ENCODE data around the gene CTXND2.
A peak's percentile ranks its signal among the peaks of the same experiment; 100 is the strongest.
"Not testable (repeated sequence)": the region's sequence is repeated elsewhere in the genome, so short reads cannot be mapped to it uniquely, and the experiment has no call there.

The CTXND2 gene

GRCh38 chr1:150887018-150887417 lies at the start of gene CTXND2:
Gene CTXND2, plus strand, starts transcription at chr1:150887136. Its CDS starts 25,179 bp downstream, at chr1:150912315.
- TF ChIP-seq, protein P1, sequence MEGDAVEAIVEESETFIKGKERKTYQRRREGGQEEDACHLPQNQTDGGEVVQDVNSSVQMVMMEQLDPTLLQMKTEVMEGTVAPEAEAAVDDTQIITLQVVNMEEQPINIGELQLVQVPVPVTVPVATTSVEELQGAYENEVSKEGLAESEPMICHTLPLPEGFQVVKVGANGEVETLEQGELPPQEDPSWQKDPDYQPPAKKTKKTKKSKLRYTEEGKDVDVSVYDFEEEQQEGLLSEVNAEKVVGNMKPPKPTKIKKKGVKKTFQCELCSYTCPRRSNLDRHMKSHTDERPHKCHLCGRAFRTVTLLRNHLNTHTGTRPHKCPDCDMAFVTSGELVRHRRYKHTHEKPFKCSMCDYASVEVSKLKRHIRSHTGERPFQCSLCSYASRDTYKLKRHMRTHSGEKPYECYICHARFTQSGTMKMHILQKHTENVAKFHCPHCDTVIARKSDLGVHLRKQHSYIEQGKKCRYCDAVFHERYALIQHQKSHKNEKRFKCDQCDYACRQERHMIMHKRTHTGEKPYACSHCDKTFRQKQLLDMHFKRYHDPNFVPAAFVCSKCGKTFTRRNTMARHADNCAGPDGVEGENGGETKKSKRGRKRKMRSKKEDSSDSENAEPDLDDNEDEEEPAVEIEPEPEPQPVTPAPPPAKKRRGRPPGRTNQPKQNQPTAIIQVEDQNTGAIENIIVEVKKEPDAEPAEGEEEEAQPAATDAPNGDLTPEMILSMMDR (IDR thresholded peaks at IDR 0.05; ENCODE audit: unreplicated experiment in 3 of 3): no peak
- Mint-ChIP-seq H3K27me3 (ENCODE audit: low read depth) (peaks cover 3% of the 10 kb centered on the region), H3K4me1 (peaks cover 6% of the 10 kb centered on the region), H3K27ac (peak within 1 kb of the TSS; percentile 5 to 47 (median 36)), H3K4me3 (no peak within 1 kb of the TSS), H3K36me3 (ENCODE audit: low read depth) (no peaks in the 10 kb centered on the region), H3K9me3 (no peaks in the 10 kb centered on the region)

- not testable (repeated sequence) for H3K27ac Mint-ChIP-seq; H3K4me3 Mint-ChIP-seq; H3K27me3 Mint-ChIP-seq (ENCODE audit: low read depth); H3K9me3 Mint-ChIP-seq
- H3K36me3 Mint-ChIP-seq (ENCODE audit: low read depth): peaks cover 57% of the 10 kb centered on the region
- H3K4me1 Mint-ChIP-seq: peaks cover 10% of the 10 kb centered on the region
Measured at GRCh38 chr1:150840850-150841249, 46.1 kb upstream of the CTXND2 start.

DNA sequence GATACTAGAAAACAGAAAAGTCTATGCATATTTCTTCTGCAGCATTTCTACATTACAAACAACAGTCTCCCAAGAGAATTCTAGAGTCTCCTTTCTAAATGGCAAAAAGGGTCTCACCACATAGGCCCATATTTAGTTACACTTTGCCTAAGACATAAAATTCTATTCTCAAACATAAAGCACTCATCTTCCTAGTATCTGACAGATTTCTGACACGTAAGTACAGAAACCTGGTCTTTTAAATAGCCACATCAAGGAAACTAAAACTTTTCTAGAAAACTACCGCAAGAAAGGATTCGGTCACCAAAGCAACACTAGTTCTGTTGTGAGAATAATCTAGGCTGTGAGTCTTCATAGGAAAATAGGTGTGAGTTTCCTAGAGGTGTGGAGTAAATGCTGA lies 45.3 kb upstream of the CTXND2 start:
- peaks cover 6% of the 10 kb centered on the region for H3K4me1 Mint-ChIP-seq
- H3K27me3 Mint-ChIP-seq (ENCODE audit: low read depth): no peaks in the 10 kb centered on the region
- no peak overlapping the region for H3K4me3 Mint-ChIP-seq
- TF ChIP-seq, protein P1 (IDR thresholded peaks at IDR 0.05; ENCODE audit: unreplicated experiment in 3 of 3): no peak
- no peaks in the 10 kb centered on the region for H3K9me3 Mint-ChIP-seq
- no peak overlapping the region for H3K27ac Mint-ChIP-seq
- H3K36me3 Mint-ChIP-seq (ENCODE audit: low read depth): peaks cover 56% of the 10 kb centered on the region

DNA sequence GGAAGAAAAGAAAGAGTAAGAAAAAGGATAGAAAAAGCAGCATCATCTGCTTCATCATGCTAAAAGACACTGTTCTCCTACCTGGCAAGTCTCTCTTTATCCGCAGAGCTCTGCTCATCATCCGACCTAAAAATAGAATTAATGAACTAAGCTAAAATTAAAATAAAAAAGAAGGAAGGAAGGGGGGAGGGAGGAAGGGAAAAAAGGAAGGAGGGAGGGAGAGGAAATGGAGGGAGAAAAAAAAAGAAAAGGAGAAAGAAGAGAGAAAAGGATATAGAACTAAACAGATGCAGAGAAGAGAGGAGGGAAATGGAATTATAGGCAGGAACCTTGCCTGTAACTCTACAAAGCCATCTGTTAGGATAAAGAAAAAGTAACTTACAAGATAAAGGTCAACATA lies 44.6 kb upstream of the CTXND2 start:
- no peak overlapping the region for H3K27ac Mint-ChIP-seq
- TF ChIP-seq, protein P1 (IDR thresholded peaks at IDR 0.05; ENCODE audit: unreplicated experiment in 3 of 3): no peak
- H3K4me1 Mint-ChIP-seq: peaks cover 2% of the 10 kb centered on the region
- H3K9me3 Mint-ChIP-seq: no peaks in the 10 kb centered on the region
- peaks cover 54% of the 10 kb centered on the region for H3K36me3 Mint-ChIP-seq (ENCODE audit: low read depth)
- no peak overlapping the region for H3K4me3 Mint-ChIP-seq
- H3K27me3 Mint-ChIP-seq (ENCODE audit: low read depth): no peaks in the 10 kb centered on the region

GRCh38 chr1:150842964-150843363 lies 44.0 kb upstream of the CTXND2 start:
- no peak overlapping the region for H3K27ac Mint-ChIP-seq
- H3K9me3 Mint-ChIP-seq: no peaks in the 10 kb centered on the region
- H3K27me3 Mint-ChIP-seq (ENCODE audit: low read depth): no peaks in the 10 kb centered on the region
- peaks cover 7% of the 10 kb centered on the region for H3K4me1 Mint-ChIP-seq
- TF ChIP-seq, protein P1 (IDR thresholded peaks at IDR 0.05; ENCODE audit: unreplicated experiment in 3 of 3): no peak
- H3K36me3 Mint-ChIP-seq (ENCODE audit: low read depth): peaks cover 55% of the 10 kb centered on the region
- H3K4me3 Mint-ChIP-seq: no peak overlapping the region

DNA sequence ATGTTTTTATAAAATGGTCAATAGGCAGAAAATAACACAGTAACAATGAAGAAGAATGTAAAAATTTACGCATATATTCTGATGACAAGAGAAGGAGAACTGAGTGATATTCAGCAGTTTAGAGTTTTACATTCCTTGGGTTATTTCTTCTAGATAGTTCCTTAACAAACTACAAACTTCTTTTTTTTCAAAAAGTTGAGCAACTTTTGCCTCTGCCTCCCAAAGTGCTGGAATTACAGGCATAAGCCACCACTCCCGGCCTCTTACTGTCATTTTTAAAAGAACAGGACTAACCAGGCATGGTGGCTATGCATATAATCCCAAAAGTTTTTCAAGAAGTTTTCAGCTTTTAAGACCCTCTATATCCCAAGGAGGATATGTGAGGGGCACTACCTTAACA lies 43.5 kb upstream of the CTXND2 start:
- no peaks in the 10 kb centered on the region for H3K27me3 Mint-ChIP-seq (ENCODE audit: low read depth)
- peaks cover 55% of the 10 kb centered on the region for H3K36me3 Mint-ChIP-seq (ENCODE audit: low read depth)
- TF ChIP-seq, protein P1 (IDR thresholded peaks at IDR 0.05; ENCODE audit: unreplicated experiment in 3 of 3): no peak
- no peak overlapping the region for H3K27ac Mint-ChIP-seq
- H3K9me3 Mint-ChIP-seq: no peaks in the 10 kb centered on the region
- H3K4me3 Mint-ChIP-seq: no peak overlapping the region
- peaks cover 9% of the 10 kb centered on the region for H3K4me1 Mint-ChIP-seq

Data from nephron (organoid).